ENCODE data around the gene FOXK1.

- no peak for TF ChIP-seq ZNF331 (CRISPR knock-in tag; IDR thresholded peaks at IDR 0.05; ENCODE audit: low read depth)
- TF ChIP-seq CTCF (conservative IDR thresholded peaks at IDR 0.05; ENCODE audit: low read depth in 2 of 2), result no peak
- TF ChIP-seq JUNB (IDR thresholded peaks at IDR 0.05; ENCODE audit: unreplicated experiment), result no peak
- TF ChIP-seq EZH2phosphoT487 (IDR thresholded peaks at IDR 0.05; ENCODE audit: unreplicated experiment), result no peak
- no peak for TF ChIP-seq EZH2 (IDR thresholded peaks at IDR 0.05; ENCODE audit: low read depth, unreplicated experiment)
- TF ChIP-seq CREB1 (CRISPR knock-in tag; IDR thresholded peaks at IDR 0.05; ENCODE audit: low read depth), result no peak
These were observed 90.2 kb downstream of the FOXK1 start for GRCh38 chr7:4772306-4772705.
